Urinary bladder (tissue), 4 donors: Measurements from ENCODE around the gene AGT. TPM values are rescaled to one million over a fixed set of nuclear protein-coding genes. Genes with fewer than 3 reads are reported as not detected.

Experiments used
- DNase-seq: peaks from one replicate; pipeline ENCODE4 v3.0.0-alpha.2; 2015; ENCODE audit errors: extremely low spot score
- H3K27ac ChIP-seq: one replicate; pipeline ENCODE4 v1.5.1; 2013; ENCODE audit warnings: low read depth, mild to moderate bottlenecking, moderate library complexity
- H3K36me3 ChIP-seq: one replicate; pipeline ENCODE4 v1.6.1; 2013; ENCODE audit warnings: mild to moderate bottlenecking, moderate library complexity; ENCODE audit not compliant: insufficient read depth
- H3K4me1 ChIP-seq: one replicate; pipeline ENCODE4 v1.6.1; 2013; ENCODE audit warnings: mild to moderate bottlenecking, moderate library complexity; ENCODE audit not compliant: insufficient read depth
- H3K4me3 ChIP-seq: one replicate; pipeline ENCODE4 v1.5.1; 2013; ENCODE audit warnings: low read depth, low read length
- WGBS: extraction: QIAGEN DNeasy Blood & Tissue Kit; methylation state at CpG from one replicate; pipeline ENCODE4 v1.1.7; 2013; 5-methylcytosine and 5-hydroxymethylcytosine counted together
- polyA plus RNA-seq: library from polyadenylated mRNA; stranded (reverse); fragments of 200-250 nt; gene quantifications from one replicate; pipeline ENCODE4 v1.2.3, GENCODE V29; 2013
- total RNA-seq: library from RNA; depleted of rRNA; stranded (reverse); fragments of >200 nt; gene quantifications from one replicate; pipeline ENCODE4 v1.2.3, GENCODE V29; 2014
- donor health status: healthy with polysubstance abuse.
- donor health status: healthy.

Gene AGT
- total and polyA plus RNA-seq, 2 donors: 6.6 to 8.7 TPM

DNA sequence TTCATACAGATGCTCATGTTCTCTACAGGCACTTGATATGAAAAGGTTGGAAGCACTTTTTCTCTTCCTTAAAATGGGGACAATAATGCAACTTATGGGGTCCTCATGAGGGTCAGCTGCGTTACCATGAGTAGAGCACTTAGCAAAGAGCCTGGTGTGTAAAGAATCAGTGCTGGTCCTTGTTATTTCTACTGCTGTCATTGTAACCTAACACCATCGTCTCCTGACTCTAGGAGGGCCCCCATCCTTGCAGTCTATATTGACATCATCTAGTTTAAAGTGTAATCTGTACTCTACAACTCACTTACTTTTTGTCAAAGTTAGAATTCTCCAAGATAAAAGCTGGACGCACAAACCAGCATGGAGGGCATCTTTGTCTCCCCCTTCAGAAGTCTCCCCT lies 35.7 kb upstream of the AGT start:
- no peak for DNase-seq
- Histone ChIP-seq H3K27ac (no peak overlapping the region), H3K4me1 (no peaks in the 10 kb centered on the region), H3K36me3 (no peaks in the 10 kb centered on the region), H3K4me3 (no peak overlapping the region)
- WGBS: 72% methylated on average over 3 of the region's 3 CpGs

DNA sequence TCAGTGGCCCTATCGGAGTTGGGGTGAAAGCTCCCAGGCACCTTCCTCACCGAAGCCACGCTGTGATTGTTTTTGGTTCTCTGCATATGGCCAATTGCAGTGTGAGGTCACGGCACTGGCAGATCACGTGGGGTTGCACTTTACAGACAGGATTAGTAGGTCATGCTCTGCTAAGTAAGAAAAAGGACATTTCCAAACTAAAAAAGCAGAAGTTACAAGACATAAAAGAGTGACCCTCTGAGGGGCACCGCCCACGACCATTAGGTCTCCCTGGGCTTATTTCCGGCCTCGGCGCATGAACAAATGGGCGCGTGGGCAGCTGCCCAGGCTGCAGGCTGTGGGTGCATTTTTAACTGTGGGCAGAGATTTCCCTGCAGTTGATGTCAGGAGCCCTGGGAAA lies 35.2 kb upstream of the AGT start:
- Histone ChIP-seq H3K36me3 (no peaks in the 10 kb centered on the region), H3K4me1 (no peaks in the 10 kb centered on the region), H3K4me3 (no peak overlapping the region), H3K27ac (no peak overlapping the region)
- DNase-seq: no peak
- WGBS: 72% methylated on average over 12 of the region's 12 CpGs

- H3K27ac ChIP-seq: no peak overlapping the region
- DNase-seq: no peak
- no peaks in the 10 kb centered on the region for H3K36me3 ChIP-seq
- WGBS: 77% methylated on average over 16 of the region's 16 CpGs
- H3K4me3 ChIP-seq: no peak overlapping the region
- H3K4me1 ChIP-seq: no peaks in the 10 kb centered on the region
These were observed 34.2 kb upstream of the AGT start for GRCh38 chr1:230747890-230748800.

- WGBS: 73% methylated on average over 14 of the region's 14 CpGs
- Histone ChIP-seq H3K4me1 (no peaks in the 10 kb centered on the region), H3K27ac (no peak within 1 kb of the TSS), H3K4me3 (no peak within 1 kb of the TSS), H3K36me3 (no peaks in the 10 kb centered on the region)
- DNase-seq: no peak
These were observed 33.3 kb upstream of the AGT start, which contains the start of gene CAPN9 for GRCh38 chr1:230747127-230747730. Gene CAPN9 (plus strand): TSS chr1:230747388. CDS start chr1:230747497, 109 bp downstream.

GRCh38 chr1:230746617-230747016 lies 32.7 kb upstream of the AGT start:
- no peaks in the 10 kb centered on the region for H3K36me3 ChIP-seq
- no peak overlapping the region for H3K27ac ChIP-seq
- H3K4me1 ChIP-seq: no peaks in the 10 kb centered on the region
- no peak overlapping the region for H3K4me3 ChIP-seq
- 90% methylated on average over 4 of the region's 4 CpGs for WGBS
- DNase-seq: no peak

DNA sequence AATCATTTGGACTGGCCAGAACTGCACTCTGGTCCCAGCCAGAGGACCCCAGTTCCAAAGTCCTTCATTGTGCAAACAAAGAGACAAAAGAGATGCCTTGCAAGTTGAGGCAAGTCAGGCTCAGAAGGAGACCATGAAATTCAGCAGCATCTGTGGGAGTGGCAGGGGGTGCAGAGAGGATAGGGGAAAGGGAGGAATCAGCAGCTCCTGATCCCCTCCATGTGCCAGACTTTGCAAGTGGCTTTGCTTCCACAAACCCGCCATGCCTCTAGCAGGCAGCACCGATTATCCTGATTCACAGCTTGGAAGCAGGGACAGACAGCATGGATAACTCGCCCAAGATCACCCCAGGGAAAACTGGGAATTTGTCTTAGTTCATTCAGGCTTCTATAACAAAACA lies 31.1 kb upstream of the AGT start:
- Histone ChIP-seq H3K27ac (no peak overlapping the region), H3K4me1 (no peaks in the 10 kb centered on the region), H3K4me3 (no peak overlapping the region), H3K36me3 (no peaks in the 10 kb centered on the region)
- 72% methylated on average over 3 of the region's 3 CpGs for WGBS
- no peak for DNase-seq

DNA sequence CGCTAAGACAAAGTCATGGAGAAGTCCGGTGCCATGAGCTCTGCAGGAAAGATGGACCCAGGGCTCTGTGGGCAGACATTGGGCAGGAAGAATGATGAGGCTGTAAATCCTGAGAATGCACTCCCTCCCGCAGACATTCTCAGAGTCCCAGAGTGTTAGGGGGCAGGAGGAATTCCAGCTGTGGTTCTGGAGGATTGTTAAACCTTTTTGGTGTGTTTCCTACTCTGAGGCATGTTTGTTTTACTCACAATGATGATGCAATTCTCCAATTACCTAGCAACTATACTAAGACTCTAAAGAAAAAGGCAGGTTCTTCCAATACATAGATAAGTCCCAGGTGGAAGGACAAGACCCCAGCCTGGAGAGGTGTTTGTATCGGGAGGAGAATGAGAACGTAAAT lies 30.5 kb upstream of the AGT start:
- DNase-seq: no peak

DNA sequence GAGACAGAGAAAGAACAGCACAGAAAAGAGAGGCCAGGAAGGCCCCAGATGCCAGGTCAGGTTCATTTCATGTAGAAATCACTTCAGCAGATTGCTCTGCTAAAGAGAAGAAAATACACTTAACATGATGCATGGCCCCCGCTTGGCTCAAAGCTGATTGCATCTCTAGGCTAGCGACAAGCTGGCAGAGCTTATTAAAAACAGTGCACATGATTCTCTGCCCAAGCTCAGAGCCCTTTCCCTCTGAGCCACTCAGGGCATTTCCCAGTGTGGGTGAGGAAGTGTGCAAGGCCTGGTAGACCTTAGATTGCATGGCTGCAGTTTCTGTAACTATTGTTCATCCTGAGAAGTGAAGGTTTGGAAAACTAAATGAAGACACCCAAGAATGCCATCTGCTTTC lies 30.0 kb upstream of the AGT start:
- Histone ChIP-seq H3K4me1 (no peaks in the 10 kb centered on the region), H3K27ac (no peak overlapping the region), H3K36me3 (no peaks in the 10 kb centered on the region), H3K4me3 (no peak overlapping the region)
- WGBS: 69% methylated on average over 2 of the region's 2 CpGs
- no peak for DNase-seq

More for the DNA sequence above, 30.5 kb upstream of the AGT start:
- no peaks in the 10 kb centered on the region for H3K36me3 ChIP-seq
- no peak overlapping the region for H3K4me3 ChIP-seq
- no peaks in the 10 kb centered on the region for H3K4me1 ChIP-seq
- no peak overlapping the region for H3K27ac ChIP-seq
- 45% methylated on average over 5 of the region's 5 CpGs for WGBS

DNA sequence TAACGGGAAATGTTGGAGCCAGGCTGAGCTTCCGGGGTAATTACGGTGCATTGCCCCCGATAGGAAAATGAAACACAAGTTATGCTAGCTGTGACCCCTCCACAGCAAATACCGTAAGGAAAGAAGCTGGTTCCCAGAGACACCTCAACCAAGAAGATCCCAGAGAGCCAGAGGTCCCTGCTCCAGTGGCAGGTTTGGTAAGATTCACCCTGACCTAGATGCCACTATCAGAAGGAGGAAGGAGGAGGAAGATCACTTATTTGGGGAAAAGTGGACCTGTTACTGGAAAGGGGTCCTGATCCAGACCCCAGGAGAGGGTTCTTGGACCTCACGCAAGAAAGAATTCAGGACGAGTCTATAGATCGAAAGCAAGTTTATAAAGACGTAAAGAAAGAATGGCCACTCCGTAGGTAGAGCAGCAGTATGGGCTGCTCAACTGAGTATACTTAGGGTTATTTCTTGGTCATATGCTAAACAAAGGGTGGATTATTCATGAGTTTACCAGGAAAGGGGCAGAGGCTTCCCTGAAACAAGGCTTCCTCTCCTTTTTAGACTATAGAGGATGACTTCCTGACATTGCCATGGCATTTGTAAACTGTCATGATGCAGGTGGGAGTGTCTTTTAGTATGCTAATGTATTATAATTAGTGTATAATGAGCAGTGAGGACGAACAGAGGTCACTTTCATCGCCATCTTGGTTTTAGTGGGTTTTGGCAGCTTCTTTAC lies 25.8 kb upstream of the AGT start:
- Histone ChIP-seq H3K27ac (no peak overlapping the region), H3K36me3 (no peaks in the 10 kb centered on the region), H3K4me3 (no peak overlapping the region), H3K4me1 (no peaks in the 10 kb centered on the region)
- 95% methylated on average over 12 of the region's 12 CpGs for WGBS
- DNase-seq: no peak

DNA sequence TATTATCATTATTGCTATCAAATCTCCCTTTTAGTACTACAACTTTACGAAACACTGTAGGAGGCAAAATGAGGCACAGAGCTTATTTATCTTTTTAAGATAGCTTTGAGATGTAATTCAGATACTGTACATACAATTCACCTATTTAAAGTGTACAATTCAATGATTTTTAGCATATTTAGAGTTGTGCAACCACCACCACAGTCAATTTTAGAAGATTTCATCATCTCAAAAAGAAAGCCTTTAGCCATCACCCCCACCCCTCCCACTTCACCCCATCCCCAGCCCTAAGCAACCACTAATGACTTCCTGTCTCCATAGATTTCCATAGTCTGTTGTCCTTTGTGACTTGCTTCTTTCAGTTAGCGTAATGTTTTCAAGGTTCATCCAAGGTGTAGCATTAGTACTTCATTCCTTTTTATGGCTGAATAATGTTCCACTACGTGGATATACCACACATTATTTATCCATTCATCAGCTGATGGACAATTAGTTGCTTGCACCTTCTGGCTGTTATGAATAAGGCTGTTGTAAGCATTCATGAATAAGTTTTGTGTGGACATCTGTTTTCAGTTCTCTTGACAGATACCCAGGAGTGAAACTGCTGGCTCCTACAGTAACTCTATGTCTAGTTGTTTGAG lies 23.8 kb upstream of the AGT start:
- Histone ChIP-seq H3K4me1 (no peaks in the 10 kb centered on the region), H3K4me3 (no peak overlapping the region), H3K27ac (no peak overlapping the region), H3K36me3 (no peaks in the 10 kb centered on the region)
- DNase-seq: no peak
- WGBS: 93% methylated on average over 3 of the region's 3 CpGs

- 69% methylated on average over 2 of the region's 2 CpGs for WGBS
- Histone ChIP-seq H3K27ac (no peak overlapping the region), H3K4me3 (no peak overlapping the region)
These were observed 21.5 kb upstream of the AGT start for GRCh38 chr1:230735447-230735846.

DNA sequence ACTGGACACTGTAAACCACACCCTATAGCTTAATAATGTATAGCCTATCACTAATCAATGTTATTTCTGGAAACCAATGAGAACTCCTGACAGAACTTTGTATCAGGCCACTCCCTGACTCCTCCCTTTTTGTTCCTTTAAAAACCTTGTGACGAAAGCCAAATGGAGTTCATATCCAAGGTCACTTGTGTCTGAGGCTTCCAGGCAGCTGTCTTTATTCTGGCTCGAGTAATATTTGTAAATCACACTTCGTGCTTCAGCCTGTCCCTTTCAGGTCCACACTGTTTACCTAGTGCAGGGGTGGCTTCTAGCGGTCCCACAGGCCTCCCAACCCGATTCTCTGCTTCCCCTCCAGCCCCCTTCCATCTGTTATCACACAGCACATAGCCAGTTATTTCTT lies 17.1 kb upstream of the AGT start:
- WGBS: 25% methylated on average over 5 of the region's 5 CpGs
- no peaks in the 10 kb centered on the region for H3K4me1 ChIP-seq
- H3K4me3 ChIP-seq: no peak overlapping the region
- H3K36me3 ChIP-seq: no peaks in the 10 kb centered on the region
- no peak overlapping the region for H3K27ac ChIP-seq
- no peak for DNase-seq

More at GRCh38 chr1:230735447-230735846, 21.5 kb upstream of the AGT start:
- H3K36me3 ChIP-seq: no peaks in the 10 kb centered on the region
- DNase-seq: no peak
- no peaks in the 10 kb centered on the region for H3K4me1 ChIP-seq

DNA sequence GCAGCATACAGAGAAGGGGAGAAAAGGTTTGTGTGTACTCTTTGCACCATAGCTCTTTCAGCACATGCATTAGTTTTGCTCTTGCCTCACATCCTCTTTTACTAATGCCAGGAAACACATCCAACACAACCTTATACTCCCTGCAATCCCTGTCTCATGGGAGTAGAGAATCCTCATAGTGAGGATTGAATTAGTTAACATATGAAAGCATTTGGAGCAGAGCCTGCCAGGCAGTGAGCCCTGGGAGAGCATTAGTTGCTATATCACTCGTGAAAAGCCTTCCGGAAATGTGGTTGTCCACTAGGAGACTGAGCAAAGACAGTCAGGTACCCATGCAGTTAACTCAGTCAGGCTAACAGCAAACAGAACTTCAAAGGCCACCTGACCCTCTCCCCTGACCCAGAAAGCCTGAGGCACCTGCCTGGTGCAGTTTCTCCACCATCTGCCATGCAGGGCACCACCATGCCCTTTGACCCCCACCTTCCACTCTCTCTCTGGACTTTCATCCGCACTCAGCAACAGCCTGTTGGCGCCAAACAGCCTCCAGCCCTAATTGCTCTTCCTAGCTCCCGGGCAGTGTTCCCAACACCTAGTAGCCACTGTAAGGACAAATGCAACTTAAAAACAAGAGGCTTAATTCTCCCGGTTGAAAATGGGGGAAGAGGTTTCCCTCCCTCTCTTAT lies 14.9 kb upstream of the AGT start:
- H3K27ac ChIP-seq: no peak overlapping the region
- no peaks in the 10 kb centered on the region for H3K36me3 ChIP-seq
- no peak overlapping the region for H3K4me3 ChIP-seq
- H3K4me1 ChIP-seq: no peaks in the 10 kb centered on the region
- no peak for DNase-seq
- 46% methylated on average over 6 of the region's 6 CpGs for WGBS
